Measurements from ENCODE around the gene MAP3K9. TPM values are rescaled to one million over a fixed set of nuclear protein-coding genes. Genes with fewer than 3 reads are reported as not detected.

Gene MAP3K9
- total and polyA plus RNA-seq, 9 of the 15 experiments (the other 6 are each of a cell fraction or from before 2014, with no cell fraction given), result 0.03 to 0.60 (median 0.36) TPM

- no peak for TF ChIP-seq ZNF445 (CRISPR knock-in tag; IDR thresholded peaks at IDR 0.05; ENCODE audit: low read depth)
- TF ChIP-seq PHTF2 (CRISPR knock-in tag; IDR thresholded peaks at IDR 0.05), result no peak
- TF ChIP-seq SOX6 (IDR thresholded peaks at IDR 0.05), result no peak
- no peak for TF ChIP-seq SNAPC5 (CRISPR knock-in tag; IDR thresholded peaks at IDR 0.05)
Observed at GRCh38 chr14:70811578-70811977, 2.3 kb upstream of the MAP3K9 start (continued).

GRCh38 chr14:70811050-70811449, 1.7 kb upstream of the MAP3K9 start:
- ATAC-seq (no peak), FAIRE-seq (no peak), DNase-seq (ENCODE audit: extremely low read depth in 1 of 4, low spot score in 3 of 4) (no peak)
- Histone ChIP-seq H3K4me3 (no peak overlapping the region), H3K27me3 (ENCODE audit: control insufficient read depth in 2 of 2, insufficient read depth in 2 of 2, low read length in 2 of 2) (no peaks in the 10 kb centered on the region), H3K79me2 (ENCODE audit: control insufficient read depth, insufficient read depth, low read length) (no peaks in the 10 kb centered on the region), H3K9ac (ENCODE audit: insufficient read depth in 1 of 2, low read depth in 2 of 2, low read length in 2 of 2) (no peak overlapping the region), H3K36me3 (ENCODE audit: control insufficient read depth, insufficient read depth, low read length) (no peaks in the 10 kb centered on the region), H3K9me1 (ENCODE audit: control insufficient read depth, insufficient read depth, low read length) (no peaks in the 10 kb centered on the region), H3K27ac (ENCODE audit: extremely low read depth, low read depth, low read length) (no peak overlapping the region), H3K4me2 (ENCODE audit: insufficient read depth, low read length) (no peak overlapping the region), H4K20me1 (replicated peaks; ENCODE audit: control insufficient read depth, insufficient read depth, low read length) (no peaks in the 10 kb centered on the region), H3K9me3 (replicated peaks; ENCODE audit: control insufficient read depth, insufficient read depth, low read depth, low read length) (no peaks in the 10 kb centered on the region), H2AFZ (ENCODE audit: low read depth, low read length) (no peak overlapping the region), H3K4me1 (replicated peaks in 1 of 2; ENCODE audit: control insufficient read depth in 2 of 2, insufficient read depth in 2 of 2, low read length in 2 of 2) (peaks cover 0 to 11% of the 10 kb centered on the region in 2 experiments; a peak in 2 of 5 replicates)
- WGBS (ENCODE audit: insufficient coverage, low coverage, missing lambda C conversion rate), result 43% methylated on average over 2 of the region's 2 CpGs
- CTCF ChIA-PET (ENCODE audit: low intra/inter-chr PET ratio), result no interaction called here
- intact Hi-C loops (cut with micrococcal nuclease), result no loop called here
- BruUV-seq (replicated peaks), result no TSS peak
- in situ Hi-C loops (cut with MboI), result loop anchor here (10.0 kb wide), 1 partner anchor 164 kb away; no protein-coding TSS in a partner anchor
- POLR2A ChIA-PET, result no interaction called here
- TF ChIP-seq HMGN3 (IDR thresholded peaks at IDR 0.05; ENCODE audit: borderline replicate concordance, extremely low read depth, insufficient read length, low read depth, low read length) (no peak), ZNF134 (CRISPR knock-in tag; conservative IDR thresholded peaks at IDR 0.05) (no peak), SIN3B (IDR thresholded peaks at IDR 0.05; ENCODE audit: low read depth) (no peak), ZNF121 (CRISPR knock-in tag; conservative IDR thresholded peaks at IDR 0.05) (no peak), ZBTB7A (IDR thresholded peaks at IDR 0.05; ENCODE audit: borderline replicate concordance, control insufficient read depth, low read depth, low read length) (no peak), RAD51 (IDR thresholded peaks at IDR 0.05; ENCODE audit: borderline replicate concordance, low read depth) (no peak), ZNF740 (CRISPR knock-in tag; IDR thresholded peaks at IDR 0.05) (no peak), ZNF740 (tag; IDR thresholded peaks at IDR 0.05) (no peak), ATF6 (CRISPR knock-in tag; IDR thresholded peaks at IDR 0.05) (no peak), WHSC1 (IDR thresholded peaks at IDR 0.05; ENCODE audit: low read length) (no peak), ZNF780A (CRISPR knock-in tag; IDR thresholded peaks at IDR 0.05) (no peak), SRSF3 (IDR thresholded peaks at IDR 0.05; ENCODE audit: insufficient read depth, low read length) (no peak), BRF1 (IDR thresholded peaks at IDR 0.05; ENCODE audit: borderline replicate concordance, extremely low read depth, insufficient read length) (no peak), KLF6 (CRISPR knock-in tag; IDR thresholded peaks at IDR 0.05; ENCODE audit: borderline replicate concordance) (no peak), ZBTB2 (IDR thresholded peaks at IDR 0.05) (no peak)
